NCI-H2171 (cell line): Measurements from ENCODE around the gene SPATA6L.
"Not testable (repeated sequence)": the region's sequence is repeated elsewhere in the genome, so short reads cannot be mapped to it uniquely, and the experiment has no call there.

ENCODE experiments used
- DNase-seq: peaks from one replicate; lab custom pipeline; 2025; lab: John Stamatoyannopoulos, UW

Gene SPATA6L

GRCh38 chr9:4674783-4675182, 8.5 kb upstream of the SPATA6L start:
- DNase-seq = no peak

- no peak for DNase-seq
Observed at GRCh38 chr9:4671737-4672136, 5.5 kb upstream of the SPATA6L start.

- DNase-seq = no peak
Observed at GRCh38 chr9:4670591-4670990, 4.3 kb upstream of the SPATA6L start.

- no peak for DNase-seq
Observed at GRCh38 chr9:4669890-4670289, 3.6 kb upstream of the SPATA6L start.

GRCh38 chr9:4668604-4669003, 2.3 kb upstream of the SPATA6L start:
- DNase-seq = no peak

DNA sequence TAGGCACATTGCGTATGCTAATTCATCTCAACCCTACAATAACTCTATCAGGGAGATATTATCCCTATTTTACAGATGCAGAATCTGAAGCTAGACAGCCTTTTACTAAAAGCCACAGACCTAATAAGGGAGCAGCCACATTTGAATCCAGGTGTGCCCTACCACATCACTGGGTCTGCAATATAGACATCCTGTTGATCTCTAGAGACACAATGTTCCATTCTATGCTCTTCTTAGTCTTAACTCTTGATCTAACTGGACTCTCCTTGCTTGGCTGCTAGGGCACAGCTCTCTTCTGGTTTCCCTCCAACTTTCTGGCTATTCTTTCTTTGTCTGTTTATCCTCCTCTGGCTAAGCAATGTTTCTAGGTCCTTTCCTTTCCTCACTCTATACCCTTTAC, 1.4 kb upstream of the SPATA6L start:
- no peak for DNase-seq

DNA sequence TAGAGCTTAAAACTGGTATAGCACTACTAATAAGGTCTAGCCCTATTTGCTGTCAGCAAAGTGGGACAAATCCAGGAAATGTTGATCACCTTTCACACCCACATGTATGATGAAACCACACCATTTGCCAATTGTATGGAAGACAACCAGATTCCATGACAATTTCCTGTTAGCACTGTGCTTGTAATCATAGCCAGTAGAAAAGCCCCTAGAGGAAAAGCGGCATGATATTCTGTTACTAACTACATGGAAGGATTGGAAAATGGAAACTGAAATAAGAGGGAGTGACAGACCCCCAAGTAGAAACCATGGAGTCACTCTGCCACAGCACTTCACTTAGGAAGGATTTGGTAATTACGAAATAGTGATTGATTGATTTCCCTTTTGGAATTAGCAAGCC, 923 bp downstream of the SPATA6L start:
- no peak for DNase-seq

DNA sequence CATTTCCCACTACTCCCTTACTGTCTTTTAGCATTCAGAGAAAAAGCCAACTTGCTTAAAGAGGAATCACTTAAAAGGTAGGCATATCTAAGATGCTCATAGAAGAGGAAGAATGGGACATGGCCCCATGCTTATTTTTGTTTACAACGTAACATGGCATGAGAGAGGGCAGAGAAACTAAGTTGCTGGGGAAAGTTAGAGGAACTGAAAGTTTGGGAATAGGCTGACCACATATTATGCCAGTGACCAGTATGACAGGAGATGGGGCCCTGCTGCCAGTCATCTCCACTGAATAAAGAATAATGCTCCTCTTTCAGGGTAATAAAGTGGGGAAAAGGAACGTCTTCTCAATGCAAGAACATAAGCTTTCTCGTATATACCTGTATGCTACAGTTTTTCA, 2.3 kb downstream of the SPATA6L start:
- DNase-seq = no peak

- DNase-seq = no peak
Observed at GRCh38 chr9:4662989-4663792, 3.1 kb downstream of the SPATA6L start.

GRCh38 chr9:4662108-4662988, 3.9 kb downstream of the SPATA6L start, which contains the start of gene PLPP6:
PLPP6 (plus strand) TSS chr9:4662294; CDS start chr9:4662376, 82 bp downstream.
- peak; percentile 96 for DNase-seq

- no peak for DNase-seq
Observed at GRCh38 chr9:4661611-4662010, 4.7 kb downstream of the SPATA6L start.

DNA sequence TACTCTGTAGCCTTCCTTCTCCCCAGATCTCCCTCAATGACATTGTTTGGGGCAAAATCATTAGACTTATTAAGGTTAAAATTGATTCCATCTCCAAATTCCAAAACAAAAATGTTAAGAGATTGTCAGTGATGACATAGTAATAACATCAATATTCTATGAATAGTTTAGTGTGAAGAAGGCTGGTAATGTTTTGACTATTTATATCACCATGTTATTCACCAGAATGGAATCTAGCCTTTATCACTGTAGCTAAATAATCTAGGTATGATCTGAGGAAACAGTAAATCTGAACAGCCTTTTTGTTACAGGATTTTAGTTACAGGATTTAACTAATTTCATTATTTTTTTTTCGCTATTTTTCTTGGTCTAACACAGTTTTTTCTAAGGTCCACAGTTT, 5.1 kb downstream of the SPATA6L start:
- no peak for DNase-seq

GRCh38 chr9:4660665-4661064, 5.6 kb downstream of the SPATA6L start:
- not testable (repeated sequence) for DNase-seq

DNA sequence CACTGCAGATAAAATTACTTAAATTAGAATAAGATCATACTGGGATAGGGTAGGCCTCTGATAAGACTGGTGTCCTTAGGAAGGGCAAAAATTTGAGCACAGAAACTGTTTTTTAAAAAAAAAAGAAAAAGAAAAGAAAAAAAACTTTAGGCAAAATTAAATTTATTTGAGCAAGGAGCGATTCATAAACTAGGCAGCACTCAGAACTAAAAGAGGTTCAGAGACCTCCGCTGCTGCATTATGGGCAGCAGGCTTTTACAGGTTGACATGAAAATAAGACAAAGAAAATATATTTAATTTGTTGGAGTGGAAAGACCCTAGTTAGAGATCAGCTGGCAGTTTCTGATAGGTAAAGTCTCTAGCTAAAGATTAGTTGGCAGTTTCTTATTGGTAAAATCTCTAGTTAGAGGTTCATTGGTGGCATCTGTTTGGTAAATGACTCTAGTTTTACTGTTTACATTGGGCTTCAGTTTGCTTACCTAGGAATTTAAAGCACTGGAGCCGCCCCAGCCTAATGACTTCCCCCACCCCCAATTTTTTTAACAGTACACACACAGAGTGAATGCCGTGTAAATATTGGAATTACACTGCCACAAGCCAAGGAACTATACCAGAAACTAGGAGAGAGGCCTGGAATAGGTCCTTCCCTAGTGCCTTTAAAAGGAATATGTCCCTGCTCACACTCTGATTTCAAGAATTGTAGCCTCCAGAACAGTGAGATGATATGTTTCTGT, 8.7 kb downstream of the SPATA6L start:
- DNase-seq = no peak

DNA sequence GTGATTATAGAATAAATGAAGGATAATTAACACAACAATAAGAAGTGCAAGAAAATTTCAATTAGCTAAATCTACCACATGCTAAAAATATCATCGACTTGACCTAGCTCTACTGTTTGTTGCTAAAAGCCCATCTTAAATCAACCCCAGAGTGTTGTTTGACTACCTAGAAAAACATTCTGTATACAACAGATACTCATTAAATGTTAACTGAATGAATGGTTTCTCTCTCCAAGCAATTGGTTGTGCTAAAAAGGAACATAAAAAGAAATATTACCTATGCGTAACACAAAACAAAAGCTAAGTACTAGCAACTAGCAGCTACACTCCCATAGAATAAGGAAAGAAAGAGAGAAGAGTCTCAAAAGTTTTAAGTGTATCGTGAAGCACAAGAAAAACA, 9.7 kb downstream of the SPATA6L start:
- DNase-seq = no peak

DNA sequence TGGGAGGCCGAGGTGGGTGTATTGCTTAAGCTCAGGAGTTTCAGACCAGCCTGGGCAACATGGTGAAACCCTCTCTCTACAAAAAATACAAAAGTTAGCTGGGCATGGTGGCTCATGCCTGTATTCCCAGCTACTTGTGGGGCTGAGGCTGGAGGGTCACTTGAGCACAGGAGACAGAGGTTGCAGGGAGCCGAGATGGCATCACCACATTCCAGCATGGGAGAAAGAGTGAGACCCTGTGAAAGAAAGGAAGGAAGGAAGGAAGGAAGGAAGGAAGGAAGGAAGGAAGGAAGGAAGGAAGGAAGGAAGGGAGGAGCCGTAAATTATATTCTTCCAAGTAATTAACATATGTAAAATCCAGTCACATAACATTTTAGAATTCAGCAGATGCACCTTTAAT, 10.1 kb downstream of the SPATA6L start:
- DNase-seq = not testable (repeated sequence)

DNA sequence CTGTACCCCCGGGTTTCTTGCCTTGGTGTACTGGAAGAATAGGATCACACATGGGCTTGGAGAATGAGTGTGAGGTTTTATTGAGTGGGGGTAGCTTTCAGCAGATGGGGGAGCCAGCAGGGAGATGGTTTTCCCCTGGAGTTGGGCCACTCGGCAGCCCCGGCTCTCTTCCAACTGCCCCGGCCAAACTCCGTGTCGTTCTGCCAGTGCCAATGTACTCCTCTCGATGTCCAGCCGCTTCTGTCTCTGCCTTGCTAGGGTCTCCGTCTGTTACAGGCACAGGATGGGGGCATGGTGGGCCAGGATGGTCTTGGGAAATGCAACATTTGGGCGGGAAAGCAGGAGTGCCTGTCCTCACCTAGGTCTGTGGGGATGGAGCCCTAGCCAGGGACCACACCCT, 11.7 kb downstream of the SPATA6L start:
- DNase-seq = no peak

GRCh38 chr9:4654084-4654483, 12.2 kb downstream of the SPATA6L start:
- no peak for DNase-seq

- no peak for DNase-seq
Observed at GRCh38 chr9:4642351-4642750, 23.9 kb downstream of the SPATA6L start.

- DNase-seq = peak; percentile 34
Observed at GRCh38 chr9:4640027-4640426, 26.3 kb downstream of the SPATA6L start.

- no peak for DNase-seq
Observed at GRCh38 chr9:4639420-4639819, 26.9 kb downstream of the SPATA6L start.

DNA sequence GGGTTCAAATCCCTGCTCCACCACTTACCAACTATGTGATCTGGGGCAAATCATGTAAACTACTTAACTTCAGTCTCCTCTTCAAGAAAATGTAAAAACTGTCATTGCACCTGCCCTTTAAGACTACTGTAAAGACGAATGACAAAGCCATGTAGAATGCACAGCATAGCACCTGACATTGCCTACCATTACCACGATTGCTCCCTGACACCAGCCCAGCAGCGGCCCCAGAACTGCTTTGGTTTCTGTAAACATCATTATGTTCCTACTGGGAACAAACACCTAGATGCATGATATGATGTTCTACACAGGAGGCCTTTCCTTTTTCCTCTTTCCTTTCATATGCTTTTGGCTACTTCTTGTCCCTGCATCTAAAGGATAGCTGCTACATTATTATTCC, 27.3 kb downstream of the SPATA6L start:
- DNase-seq = no peak
